AG08395 (cell line): ENCODE results near the gene RTL10.

Source experiments
- DNase-seq: peaks from one replicate; pipeline ENCODE4 v3.0.0; 2012; ENCODE audit warnings: mixed read lengths, low spot score

Gene RTL10

DNA sequence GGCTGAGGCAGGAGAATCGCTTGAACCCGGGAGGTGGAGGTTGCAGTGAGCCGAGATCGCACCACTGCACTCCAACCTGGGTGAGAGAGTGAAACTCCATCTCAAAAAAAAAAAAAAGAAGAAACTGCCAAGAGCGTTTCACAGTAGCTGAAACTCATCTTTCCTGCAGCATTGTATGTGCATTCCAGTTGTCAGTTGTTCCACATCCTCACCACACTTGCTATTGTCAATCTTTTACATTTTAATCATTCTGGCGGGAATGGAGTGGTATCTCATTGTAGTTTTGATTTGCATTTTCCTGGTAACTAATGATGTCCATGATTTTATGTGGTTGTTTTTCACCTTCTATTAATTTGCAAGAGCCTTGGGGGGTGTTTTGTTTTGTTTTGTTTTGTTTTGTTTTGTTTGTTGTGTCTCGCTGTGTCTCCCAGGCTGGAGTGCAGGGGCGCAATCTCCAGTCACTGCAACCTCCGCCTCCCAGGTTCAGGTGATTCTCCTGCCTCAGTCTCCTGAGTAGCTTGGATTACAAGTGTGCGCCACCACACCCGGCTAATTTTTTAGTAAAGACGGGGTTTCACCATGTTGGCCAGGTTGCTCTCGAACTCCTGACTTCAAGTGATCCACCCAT lies 8.1 kb upstream of the RTL10 start:
- no peak for DNase-seq

DNA sequence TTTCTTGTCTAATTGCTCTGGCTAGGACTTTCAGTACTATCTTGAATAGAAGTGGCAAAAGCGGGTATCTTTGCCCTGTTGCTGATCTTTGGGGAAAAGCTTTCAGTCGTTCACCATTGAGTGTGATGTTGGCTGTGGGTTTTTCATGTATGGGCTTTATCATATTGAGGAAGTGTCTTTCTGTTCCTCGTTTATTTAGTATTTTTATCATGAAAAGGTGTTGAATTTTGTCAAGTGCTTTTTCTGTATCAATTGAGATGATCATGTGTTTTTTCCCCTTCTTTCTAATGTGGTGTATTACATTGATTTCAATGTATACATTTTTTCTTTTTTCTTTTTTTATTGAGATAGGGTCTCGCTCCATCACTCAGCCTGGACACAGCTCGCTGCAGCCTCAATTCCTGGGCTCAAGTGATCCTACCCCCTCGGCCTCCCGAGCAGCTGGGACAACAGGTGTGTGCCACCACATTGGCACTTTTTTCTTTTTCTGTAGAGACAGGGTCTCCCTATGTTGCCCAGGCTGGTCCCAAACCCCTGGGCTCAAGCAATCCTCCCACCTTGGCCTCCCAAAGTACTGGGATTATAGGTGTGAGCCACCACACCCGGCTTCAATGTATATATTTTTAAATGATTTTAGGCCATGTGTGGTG lies 5.3 kb upstream of the RTL10 start:
- DNase-seq, result no peak

DNA sequence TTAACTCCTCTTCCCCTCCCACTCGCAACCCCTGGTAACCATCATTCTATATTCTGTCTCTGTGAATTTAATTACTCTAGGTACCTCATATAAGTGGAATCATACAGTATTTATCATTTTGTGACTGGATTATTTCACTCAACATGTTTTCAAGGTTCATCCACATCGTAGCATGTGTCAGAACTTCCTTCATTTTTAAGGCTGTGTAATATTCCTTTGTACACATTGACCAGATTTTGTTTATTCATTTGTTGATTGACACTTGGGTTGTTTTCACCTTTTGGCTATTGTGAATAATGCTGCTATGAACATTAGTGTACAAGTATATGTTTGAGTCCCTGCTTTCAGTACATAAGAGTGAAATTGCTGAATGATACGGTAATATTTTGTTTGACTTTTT lies 2.7 kb upstream of the RTL10 start:
- no peak for DNase-seq

DNA sequence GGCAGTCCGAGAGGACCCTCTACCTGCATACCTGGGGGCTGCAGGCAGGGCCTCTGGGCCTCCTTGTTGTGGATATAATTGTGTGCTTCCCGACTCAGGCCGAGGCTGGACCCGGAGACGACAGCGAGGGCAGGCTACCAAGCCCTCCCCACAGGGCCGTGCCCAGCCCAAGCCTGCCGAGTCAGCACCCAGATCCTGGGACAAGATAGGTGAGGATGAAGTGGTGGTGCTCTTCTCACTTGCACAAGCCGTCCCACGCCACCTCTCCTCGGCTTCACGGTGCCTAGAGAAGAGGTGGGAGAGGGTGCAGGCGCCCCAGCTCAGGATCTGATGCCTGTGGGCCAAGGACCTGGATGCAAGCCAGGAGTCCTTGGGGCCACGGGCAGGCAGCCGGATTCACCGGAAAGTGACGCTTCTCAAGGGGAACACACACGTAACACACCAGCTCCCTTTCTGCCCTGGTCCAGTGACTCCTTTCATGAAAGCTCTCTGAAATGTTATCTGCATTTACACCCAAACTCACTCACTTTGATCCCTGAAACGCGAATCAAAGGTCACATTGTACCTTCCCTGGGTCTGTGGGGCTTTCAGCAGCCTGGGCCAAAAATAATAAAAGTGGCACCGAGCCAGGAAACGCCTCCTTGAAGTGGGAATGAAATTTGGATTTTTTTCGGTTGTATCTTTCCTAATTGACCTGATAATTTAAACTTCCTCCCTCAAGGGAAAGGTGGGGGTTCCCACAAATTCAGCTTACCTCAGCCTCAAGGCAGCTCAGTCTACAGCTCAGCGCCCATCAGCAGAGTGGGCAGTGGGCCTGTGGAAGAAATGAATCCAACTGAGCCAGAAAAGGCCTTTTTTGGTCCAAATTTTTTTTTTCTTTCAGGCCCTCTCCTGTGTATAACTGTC lies 1.1 kb upstream of the RTL10 start:
- peak; percentile 61 for DNase-seq

DNA sequence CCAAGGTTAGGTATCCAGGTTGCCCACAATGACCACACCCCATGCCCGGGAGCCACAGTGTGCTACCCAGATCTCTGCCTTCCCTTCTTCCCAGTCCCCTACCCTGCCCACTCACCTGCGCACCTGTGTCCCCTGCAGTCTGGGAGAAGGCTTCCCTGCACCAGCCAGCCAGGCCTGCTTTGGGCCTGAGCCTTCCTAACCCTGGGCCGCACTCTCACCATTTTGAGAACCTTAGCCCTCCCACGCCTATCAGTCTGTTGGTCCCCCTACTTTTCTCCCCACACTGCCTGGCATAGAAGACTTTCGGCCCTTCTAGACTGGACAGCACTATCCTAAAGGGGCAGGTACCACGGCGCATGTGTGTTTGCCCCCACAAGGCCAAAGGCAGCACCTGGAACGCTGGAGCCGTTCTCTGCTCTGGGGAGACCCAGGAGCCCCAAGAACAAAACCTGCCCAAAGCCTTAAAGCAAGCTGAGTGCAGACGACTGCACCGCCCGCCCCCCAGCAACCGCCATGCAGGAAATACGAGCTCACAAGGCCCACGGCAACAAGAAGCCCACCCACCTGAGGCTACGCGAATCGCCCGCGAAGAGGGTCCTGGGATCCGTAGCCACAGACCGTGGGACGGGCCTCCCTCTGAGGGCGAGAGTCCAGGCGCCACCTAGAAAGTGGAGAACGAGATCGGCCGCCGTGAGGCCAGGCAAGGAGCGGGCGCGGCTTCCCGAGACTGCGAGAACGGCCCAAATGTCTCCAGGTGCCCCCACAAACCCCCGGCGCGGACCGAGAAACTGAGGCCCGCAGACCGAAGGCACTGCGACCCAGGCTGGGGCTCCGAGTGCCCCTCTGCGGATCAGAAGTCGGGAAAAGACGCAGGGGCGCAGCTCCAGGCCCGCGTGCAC lies 546 bp downstream of the RTL10 start:
- DNase-seq, result no peak

DNA sequence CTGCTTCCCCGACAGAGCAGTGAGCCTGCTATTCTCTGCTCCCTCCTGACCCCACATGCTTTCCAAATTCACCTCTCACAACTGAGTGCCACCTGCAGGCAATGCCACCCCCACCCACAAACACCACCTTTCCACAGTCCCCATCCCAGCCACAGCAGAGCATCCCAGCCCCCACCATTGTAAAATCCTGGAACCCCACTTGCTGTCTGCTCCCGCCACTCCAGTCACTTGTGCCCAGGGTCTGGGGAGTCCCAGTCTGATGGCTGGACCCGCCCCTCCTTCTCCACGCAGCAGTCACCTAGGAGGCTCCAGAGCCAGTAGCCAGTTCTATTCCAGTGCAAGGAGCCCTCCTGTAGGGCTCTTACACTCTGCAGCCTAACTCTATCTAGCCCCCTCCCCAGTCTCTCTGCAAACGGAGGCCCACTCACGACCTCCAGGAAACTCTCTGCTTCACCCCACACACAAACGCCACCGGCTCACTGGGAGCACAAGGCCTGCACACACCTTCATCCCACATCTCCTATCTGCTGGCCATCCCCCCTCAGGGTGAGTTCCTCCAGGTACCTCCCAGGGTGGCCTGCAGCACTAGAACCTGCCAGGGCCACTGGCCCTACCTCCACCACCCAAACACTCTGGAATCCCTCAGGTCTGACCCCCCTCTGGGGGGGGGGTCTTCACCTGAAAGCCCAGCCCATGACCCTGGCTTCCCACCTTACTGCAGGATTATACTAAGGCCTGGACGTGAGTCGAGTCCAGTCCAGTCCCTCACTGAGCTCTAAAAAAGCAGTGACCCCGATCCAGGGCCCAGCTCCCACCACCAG lies 1.4 kb downstream of the RTL10 start:
- DNase-seq, result no peak

DNA sequence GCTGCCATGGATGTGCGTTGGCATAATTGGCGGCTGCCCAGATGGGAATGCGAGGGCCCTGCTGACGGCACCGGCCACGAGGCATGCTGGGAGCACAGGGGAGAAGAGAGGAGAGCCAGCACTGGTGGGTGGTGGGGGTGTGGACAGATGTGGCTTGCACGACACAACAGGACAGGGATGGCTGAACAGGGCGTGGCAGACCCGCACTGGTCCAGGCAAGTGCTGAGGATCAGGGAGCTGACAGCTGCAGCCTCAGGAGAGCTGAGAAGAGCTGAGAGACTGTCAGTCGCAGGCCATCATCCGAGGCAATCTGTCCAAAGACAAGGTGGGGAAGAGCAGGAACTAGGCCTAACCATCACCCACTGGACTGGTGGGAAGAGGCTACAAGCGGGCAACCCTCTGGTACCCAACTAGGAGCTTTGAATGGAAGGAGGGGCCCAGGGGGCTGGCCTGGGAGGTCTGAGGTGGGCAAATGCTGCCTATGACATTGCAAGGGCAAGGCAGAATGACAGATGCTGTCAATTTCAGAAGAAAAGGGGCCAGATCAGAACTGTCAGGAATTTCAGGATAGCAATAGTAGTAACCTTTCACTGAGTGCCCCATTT lies 2.4 kb downstream of the RTL10 start:
- no peak for DNase-seq

DNA sequence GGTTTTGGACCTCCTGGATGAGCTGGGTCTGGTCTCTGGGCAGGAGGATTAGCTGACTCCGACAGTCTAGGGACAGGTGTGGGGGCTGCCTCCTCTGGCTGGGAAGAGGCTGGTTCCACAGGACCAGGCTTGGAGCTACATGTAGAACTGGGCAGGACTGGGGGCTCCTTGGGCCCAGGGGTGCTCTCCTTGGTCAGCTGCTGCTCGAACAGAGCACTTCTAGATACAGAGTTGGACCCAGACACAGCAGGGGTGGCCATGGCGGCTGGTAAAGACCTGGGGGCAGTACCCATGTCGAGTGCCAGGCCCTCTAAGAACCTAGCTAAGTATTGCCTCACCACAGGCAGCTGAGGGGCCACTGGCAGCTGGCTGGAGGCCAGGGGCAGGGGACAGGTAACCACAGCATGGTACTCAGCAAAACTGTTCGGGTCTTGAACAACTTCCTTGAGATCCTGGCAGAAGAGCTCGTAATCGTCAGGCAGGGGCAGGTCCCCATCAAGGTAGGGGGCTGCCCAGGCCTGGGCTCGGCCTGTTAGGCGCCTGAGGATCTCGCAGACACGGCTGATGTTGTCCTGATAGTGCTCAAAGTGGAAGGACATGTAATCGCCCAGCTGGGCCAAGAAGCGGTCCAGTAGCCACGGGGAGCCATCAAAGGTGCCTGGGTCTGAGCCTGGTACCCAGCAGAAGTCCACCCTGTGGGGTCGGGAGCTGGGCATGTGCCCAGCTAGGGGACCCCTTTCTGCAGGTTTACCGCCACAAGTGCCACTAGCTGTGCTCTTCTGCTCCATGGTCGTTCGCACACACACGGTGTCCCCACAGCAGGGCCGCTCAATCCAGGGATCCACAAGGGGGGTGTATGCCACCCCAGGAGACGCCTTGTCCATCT lies 3.1 kb downstream of the RTL10 start:
- DNase-seq, result no peak

DNA sequence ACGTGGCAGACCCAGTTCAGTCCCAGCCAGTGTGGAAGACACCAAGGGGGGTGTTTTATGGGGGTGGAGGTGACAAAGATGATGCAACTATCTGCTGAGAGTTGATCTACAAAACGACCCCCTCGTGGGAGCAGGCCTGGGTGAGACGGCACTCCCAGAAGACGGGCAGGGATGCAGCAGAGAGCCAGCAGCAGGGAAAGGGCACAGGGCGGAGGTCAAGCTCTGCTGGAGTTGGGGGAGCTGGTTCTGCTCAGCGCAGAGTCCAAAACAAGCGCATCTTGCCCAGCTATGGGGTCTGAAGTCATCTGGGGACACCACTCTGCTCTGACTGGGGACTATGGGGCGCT lies 3.9 kb downstream of the RTL10 start:
- no peak for DNase-seq

DNA sequence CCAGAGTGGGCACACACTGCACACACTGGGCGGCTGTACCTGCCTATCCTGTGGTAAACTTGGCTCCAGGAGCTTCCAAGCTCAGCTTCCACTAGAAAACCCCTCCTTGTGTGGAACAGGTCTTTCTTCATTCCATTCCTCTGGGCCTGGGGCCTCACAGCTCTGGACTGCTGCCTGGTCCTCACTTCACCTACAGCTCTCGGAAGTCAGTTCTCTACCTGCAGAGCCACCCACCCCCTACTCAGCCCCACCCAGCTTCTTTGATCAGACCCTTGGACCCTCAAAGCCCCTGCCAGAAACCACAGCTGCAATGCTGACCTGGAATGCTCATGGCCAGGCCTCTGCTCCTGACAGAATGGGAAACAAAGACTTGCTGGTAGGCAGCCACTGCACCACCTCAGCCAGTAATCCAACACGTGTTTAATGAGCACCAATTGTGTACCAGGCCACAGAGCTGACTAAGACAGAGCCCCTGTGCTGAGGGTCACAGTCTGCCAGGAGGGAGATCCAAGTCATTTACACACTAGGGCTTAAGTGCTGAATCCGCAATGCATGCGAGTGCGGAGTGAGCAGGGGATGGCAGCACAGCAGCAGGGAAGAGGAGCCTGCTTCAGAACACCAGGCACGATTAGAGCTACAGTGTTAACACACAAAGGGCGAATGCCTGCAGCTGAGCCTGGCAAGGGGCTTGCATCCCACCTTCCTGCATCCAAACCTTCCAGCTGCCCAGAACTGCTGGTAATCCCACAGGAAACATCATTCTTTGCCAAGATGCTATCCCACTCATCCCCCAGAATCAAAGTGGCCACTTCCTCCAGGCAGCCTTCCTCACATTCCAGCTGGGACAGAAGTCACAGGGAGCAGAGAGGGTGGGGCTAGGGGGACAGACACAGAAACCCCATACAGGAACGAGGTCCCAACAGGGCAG lies 4.6 kb downstream of the RTL10 start:
- DNase-seq, result no peak

DNA sequence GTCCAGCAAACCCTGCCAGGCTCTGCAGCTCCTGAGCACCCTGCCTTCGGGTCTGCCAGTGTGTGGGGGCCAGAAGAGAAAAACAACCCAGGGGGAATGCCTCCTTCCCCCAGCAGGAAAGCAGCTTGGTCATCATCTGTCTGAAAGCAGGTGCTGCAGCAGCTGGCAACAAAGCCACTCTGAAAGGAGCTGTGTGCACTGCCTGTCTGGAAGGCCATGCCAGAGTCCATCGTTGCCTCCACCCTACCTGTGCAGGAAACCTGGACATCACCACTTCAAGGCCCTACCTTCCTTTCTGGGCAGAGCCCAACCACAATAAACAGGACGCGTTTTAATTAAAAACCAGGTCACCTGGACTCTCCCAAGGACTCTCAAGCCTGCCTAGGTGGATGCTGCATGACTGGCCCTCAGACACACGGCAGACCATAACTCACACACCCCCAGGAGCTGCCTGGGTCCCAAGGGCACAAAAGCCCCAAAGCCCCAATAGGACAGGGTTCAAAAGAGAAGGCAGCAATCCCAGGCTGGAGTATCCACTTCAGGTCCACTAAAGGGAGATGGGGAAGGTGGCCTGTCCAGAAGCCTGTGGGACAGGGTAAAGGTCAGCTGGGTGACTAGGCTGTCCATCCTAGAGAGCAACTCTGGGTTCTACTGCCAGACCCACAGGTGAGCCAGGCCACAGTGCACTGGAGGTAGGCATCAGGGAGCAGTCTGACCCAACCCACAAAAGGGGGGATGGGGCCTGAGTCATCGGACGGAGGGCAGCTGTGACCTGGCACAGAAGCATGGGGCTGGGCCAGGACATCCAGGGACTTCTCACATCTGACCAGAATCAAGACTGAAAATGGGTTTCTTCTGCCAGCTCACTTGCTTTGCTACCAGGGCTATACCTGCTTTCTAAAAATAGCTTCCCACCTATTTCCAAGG lies 6.1 kb downstream of the RTL10 start:
- peak; percentile 38 for DNase-seq

DNA sequence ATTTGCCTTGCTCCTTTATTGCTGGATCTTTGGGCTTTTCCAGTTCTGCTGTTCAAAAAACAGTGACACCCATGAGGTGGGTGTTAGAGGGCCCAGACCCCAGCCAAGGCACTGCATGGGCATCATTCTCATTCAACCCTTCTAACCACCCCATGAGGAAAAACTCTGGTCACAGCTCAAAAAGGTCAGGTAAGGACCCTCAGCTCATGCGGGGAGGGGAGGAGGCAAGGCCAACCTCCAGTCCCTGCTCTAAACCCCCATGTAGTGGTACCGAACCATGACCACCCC lies 7.4 kb downstream of the RTL10 start:
- no peak for DNase-seq

DNA sequence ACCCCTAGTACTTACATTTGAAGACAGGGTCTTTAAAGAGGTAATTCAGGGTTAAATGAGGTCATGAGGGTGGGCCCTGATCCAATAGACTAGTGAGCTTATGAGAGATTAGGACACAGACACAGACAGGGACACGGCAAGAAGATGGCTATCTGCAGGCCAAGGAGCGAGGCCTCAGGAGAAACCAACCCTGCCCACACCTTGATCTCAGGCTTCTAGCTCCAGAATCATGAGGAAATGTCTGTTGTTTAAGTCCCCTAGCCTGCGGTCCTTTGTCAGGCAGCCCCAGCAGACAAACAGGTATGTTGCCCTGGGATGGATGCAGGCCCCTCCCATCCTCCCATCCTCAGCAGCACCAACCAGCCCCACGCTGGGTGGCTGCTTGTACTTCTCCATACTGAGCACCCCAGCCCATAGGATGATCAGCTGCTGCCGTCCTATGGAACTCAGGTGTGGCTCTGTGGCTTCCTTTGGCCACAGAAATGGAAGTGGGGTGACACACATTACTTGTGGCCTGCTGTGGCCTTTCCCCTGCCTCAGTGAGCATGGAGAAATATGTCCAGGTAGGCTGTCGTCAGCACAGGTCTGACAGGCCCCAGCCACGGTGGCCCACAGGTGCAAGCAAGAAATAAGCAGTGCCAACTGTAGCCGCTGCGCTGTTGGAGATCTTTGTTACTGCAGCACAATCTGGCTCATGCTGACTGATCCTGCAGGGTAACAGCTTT lies 7.9 kb downstream of the RTL10 start:
- DNase-seq, result no peak

DNA sequence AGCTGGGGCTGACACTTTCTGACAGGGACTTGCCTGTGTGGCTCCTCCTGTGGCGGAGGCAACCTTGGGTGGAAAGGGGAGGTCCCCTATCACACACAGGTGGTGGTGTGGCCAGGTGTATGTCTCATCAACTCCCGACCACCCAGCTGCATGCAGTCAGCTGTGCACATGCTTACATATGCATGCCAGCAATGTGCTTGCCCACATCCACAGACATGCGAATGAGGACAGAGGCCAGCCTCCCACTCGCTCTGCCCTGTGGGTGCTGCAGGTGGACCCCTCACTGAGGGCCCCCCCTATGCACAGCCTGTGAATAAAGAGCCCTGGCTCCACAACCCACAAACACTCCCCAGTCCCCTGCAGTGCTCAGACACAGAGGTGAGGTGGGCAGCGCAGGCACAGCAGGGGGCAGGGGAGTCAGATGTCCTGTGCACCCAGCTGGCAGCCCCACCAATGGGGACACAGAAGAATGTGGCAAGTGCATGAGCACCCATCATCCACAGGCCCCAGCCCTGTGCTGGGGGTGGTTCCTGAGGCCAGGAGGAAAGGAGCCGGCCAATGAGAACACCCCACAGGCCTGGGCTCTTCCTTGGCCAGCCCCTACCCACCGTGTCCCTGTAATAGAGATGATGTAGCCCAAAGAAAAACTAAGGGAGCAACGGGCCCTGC lies 9.5 kb downstream of the RTL10 start:
- DNase-seq, result no peak

DNA sequence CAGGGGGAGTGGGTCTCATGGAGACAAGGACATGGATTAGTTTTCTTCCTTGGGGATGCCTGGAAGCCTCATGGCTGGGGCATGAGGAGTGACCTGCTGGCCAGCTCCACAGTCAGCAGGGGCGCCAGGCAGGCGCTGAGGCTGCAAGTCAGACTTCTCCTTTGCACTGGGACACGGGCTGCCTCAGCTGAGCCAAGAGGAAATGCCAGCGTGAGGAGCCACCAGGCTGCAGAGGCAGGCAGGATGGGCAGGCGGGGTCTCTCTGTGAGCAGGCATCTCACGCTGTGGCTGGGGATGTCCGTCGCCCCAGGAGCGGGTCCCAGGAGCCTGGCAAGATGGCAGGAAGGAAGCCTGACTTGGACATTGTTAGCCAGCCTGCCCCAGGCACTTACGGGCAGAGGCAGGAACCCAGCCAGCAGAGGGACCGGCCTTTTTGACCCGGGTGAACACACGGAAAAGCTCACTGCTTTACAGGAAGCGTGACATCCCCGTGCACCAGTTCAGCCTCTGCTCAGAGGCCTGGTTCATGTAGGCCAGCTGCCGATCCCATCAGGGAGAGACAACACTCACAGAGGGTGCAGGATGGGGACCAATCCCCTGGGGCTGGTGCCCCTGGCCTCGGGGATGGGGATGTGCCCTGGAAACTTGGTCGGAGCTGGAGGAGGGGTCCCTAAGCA lies 10.2 kb downstream of the RTL10 start:
- peak; percentile 87 for DNase-seq

DNA sequence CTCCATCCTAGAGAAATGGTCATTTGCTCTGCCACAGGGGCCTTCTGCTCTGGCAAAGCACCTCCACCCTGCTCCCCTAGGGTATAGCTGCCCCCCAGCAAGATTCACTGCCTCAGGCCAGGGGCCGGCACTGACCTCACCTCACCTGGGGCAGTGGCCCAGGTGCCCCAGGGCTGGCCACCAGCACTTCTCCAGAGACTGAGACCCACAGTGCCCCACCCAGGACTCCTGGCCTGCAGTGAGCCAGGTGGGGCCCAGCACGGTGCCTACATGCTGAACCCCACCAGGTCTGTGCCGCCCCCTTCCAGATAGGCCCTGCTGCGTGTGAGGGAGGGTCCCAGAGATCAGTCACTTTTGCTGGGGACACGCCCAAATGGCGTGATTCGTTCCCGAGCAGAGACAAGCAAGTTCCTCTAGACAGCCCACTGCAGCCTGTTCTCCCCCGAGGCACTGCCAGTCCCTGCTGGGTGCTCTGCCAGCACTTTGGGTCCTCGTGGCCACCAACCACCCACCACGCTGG lies 10.8 kb downstream of the RTL10 start:
- no peak for DNase-seq
